ENCODE measurements around the gene GDPD5. TPM values are rescaled to one million over a fixed set of nuclear protein-coding genes. Genes with fewer than 3 reads are reported as not detected.

Gene GDPD5
- total and polyA plus RNA-seq, 12 donors, result 4.1 to 110 (median 14.5) TPM

- TF ChIP-seq POLR2A (IDR thresholded peaks at IDR 0.05) (no peak), CTCF (IDR thresholded peaks at IDR 0.05) (no peak)
Observed at GRCh38 chr11:75531325-75531724, 5.6 kb upstream of the GDPD5 start.

GRCh38 chr11:75530577-75530976 is 4.8 kb upstream of the GDPD5 start:
- no peak overlapping the region for H3K4me3 ChIP-seq
- intact Hi-C loops (cut with DNase I), result loop anchor here (2.0 to 10.0 kb wide), 3 partner anchors 84 to 246 kb away; no protein-coding TSS in a partner anchor
- peaks cover 5 to 6% of the 10 kb centered on the region in 2 donors for H3K4me1 ChIP-seq (replicated peaks in 1 of 2)
- H3K27ac ChIP-seq, result no peak overlapping the region
- WGBS, 4 donors, result 64 to 79% (median 72%) methylated on average over 3 of the region's 3 CpGs
- TF ChIP-seq POLR2A (IDR thresholded peaks at IDR 0.05), result no peak
- no peak for TF ChIP-seq CTCF (IDR thresholded peaks at IDR 0.05)
- no peaks in the 10 kb centered on the region for H3K9me3 ChIP-seq (replicated peaks in 1 of 3)
- H3K27me3 ChIP-seq, result no peaks in the 10 kb centered on the region
- no peak for DNase-seq
- no peaks in the 10 kb centered on the region for H3K36me3 ChIP-seq (replicated peaks in 1 of 2)

More at GRCh38 chr11:75531325-75531724, 5.6 kb upstream of the GDPD5 start:
- Histone ChIP-seq H3K4me3 (no peak overlapping the region), H3K27me3 (no peaks in the 10 kb centered on the region), H3K27ac (no peak overlapping the region), H3K4me1 (replicated peaks in 1 of 2) (peaks cover 2% of the 10 kb centered on the region in 2 donors), H3K9me3 (replicated peaks in 1 of 3) (no peaks in the 10 kb centered on the region), H3K36me3 (replicated peaks in 1 of 2) (no peaks in the 10 kb centered on the region)
- DNase-seq, result no peak
- 74 to 81% (median 78%) methylated on average over 4 of the region's 4 CpGs for WGBS, 4 donors
- intact Hi-C loops (cut with DNase I), result loop anchor here (2.0 to 10.0 kb wide), 3 partner anchors 85 to 247 kb away; no protein-coding TSS in a partner anchor

DNA sequence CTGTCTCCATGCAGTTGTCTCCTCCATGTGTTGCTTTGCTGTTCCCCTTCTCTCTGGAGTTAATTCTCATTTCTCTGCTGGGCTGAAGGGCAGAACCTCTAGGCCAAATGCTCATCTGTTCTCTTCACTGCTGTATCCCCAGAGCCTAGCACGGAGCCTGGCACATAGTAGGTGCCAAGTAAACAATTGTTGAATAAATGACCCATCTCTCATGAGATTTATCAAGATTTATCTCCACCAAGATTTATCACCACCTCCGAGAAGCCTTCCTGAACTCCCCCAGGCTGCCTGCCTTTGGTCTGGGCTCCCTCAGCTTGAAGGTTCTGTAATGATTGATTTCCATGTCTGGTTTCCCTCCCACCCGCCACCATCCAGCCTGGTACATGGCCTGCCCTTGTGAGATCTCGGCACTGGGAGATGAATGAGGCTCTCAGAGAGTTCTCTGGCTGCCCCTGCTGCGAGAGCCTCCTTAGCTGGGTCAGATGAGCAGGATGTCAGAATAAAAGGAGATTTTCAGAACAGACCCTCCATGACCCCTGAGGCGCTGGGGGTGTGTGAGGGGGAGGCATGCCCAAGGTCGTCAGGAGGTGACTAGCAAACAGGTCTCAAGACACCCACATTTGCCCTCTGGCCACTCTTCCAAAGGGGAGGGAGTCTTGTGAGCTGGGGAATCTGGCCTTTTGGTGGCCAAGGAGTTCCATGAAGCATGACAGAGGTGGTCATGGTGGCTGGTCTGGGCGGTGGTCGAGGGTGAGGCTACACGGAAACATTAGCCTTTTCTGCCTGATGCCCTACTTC is 2.4 kb upstream of the GDPD5 start:
- Histone ChIP-seq H3K27me3 (no peaks in the 10 kb centered on the region), H3K27ac (no peak overlapping the region), H3K9me3 (replicated peaks in 1 of 3) (no peaks in the 10 kb centered on the region), H3K4me3 (no peak overlapping the region), H3K36me3 (replicated peaks in 1 of 2) (no peaks in the 10 kb centered on the region), H3K4me1 (replicated peaks in 1 of 2) (peaks cover 13 to 20% of the 10 kb centered on the region in 2 donors)
- WGBS, 4 donors, result 57 to 68% (median 65%) methylated on average over 9 to 10 of the region's 10 CpGs
- TF ChIP-seq POLR2A (IDR thresholded peaks at IDR 0.05), result no peak
- no peak for TF ChIP-seq CTCF (IDR thresholded peaks at IDR 0.05)
- DNase-seq, result no peak
- intact Hi-C loops (cut with DNase I), result loop anchor here (2.0 to 10.0 kb wide), 2 partner anchors 123 to 133 kb away; no protein-coding TSS in a partner anchor

DNA sequence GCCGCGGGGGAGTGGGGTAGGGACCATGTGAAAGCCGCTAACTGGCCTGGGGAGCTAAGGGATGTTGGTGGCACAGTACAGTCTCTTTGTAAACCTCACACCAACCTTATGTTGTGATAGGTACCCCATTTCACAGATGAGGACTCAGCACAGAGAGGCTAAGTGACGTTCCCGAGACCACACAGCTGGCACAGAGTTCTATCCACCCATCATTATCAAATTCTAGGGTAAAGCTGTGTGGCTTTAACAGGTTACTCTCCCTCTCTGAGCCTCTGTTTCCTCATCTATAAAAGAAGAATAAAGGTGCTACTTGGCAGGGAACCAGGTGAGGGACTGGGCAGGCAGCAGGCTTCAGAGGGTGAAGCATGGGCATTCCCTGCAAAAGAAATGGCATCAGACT is 1.4 kb upstream of the GDPD5 start:
- no peaks in the 10 kb centered on the region for H3K36me3 ChIP-seq (replicated peaks in 1 of 2)
- H3K27ac ChIP-seq, result no peak overlapping the region
- no peaks in the 10 kb centered on the region for H3K9me3 ChIP-seq (replicated peaks in 1 of 3)
- intact Hi-C loops (cut with DNase I), result loop anchor here in 1 of 2 donors (10.0 kb wide), 1 partner anchor 122 kb away; no protein-coding TSS in a partner anchor
- 92 to 96% (median 94%) methylated on average over 5 of the region's 5 CpGs for WGBS, 4 donors
- H3K4me3 ChIP-seq, result no peak overlapping the region
- H3K4me1 ChIP-seq (replicated peaks in 1 of 2), result peaks cover 13 to 20% of the 10 kb centered on the region in 2 donors
- no peaks in the 10 kb centered on the region for H3K27me3 ChIP-seq
- no peak for DNase-seq
- TF ChIP-seq POLR2A (IDR thresholded peaks at IDR 0.05) (no peak), CTCF (IDR thresholded peaks at IDR 0.05) (no peak)

Data from adrenal gland (tissue), 12 donors.